GM19023 (cell line): ENCODE measurements around the gene GRID1.

Experiments used
- ATAC-seq: cut with Tn5 transposase; IDR thresholded peaks from one replicate; pipeline ENCODE4 v1.9.1; 2021; ENCODE audit warnings: mild to moderate bottlenecking, moderate library complexity; ENCODE audit not compliant: unreplicated experiment

The GRID1 gene

DNA sequence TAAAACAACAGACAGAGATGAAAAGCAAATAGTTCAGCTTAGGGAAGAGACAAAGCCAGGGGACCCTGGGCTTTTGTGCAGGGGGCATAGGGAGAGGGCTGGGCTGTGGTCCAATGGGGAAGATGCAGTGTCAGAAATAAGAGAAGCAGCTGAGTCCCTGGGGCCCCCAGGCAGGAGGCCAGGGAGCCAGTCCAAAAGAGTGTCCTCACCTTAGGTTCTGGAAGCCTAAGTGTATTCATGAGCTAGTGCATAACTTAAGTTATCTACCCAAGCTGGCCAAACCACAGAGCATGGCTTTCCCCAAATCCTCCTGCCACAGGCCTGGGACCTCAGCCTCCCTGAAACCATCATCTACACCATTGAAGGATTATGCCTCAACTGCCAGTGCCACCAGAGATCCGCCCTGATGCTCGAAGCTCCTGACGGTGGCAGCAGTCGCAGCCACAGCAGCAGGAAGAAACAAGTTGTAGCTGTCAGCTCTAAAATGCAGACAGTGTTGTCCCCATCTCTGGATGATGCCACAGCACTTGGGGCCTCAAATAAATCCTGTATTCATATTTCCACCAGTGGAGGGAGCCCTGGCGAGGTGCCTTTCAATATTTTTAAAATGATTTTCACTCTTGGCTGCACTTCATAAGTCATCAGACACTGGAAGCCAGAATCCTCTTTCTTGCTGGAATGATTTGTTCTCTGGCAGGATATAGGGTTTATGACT is 574.6 kb downstream of the GRID1 start:
- no peak for ATAC-seq

DNA sequence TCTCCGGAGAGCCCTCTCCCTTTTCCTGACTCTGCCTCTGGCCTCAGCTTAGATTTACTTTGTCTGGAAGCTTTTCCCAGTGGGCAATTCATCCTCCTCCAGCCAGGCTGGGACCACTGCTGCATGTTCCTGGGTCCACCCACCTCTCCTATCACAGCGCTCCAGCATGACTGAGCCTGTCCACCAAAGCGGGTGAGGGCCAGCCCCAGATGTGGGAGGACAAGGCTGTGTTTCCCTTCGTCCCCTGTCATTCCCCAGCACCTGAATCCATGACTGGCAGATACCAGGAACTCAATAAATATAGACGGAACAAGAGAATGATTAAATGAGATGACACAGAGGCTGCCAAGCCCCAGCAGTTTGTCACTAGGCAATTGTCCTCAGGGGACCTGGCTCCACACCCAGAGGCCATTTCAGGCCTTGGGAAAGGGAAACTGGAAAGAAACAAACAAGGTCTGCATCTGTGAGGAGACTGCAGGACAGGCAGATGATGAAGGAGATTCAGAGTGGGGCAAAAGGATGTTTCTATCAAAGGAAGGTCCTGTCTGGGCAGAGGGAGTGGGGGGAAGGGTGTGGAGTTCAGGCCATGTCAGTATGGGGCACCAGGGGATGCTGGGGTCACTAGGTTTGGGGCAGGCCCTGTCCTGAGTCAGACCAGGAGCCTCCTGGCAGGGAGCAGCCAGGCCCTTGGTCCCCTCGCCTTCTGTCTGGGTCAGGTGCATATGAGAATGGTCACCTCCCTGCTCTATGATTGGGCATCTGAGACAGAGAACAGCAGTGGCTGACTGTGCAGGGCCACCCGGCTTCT is 576.4 kb downstream of the GRID1 start:
- no peak for ATAC-seq

DNA sequence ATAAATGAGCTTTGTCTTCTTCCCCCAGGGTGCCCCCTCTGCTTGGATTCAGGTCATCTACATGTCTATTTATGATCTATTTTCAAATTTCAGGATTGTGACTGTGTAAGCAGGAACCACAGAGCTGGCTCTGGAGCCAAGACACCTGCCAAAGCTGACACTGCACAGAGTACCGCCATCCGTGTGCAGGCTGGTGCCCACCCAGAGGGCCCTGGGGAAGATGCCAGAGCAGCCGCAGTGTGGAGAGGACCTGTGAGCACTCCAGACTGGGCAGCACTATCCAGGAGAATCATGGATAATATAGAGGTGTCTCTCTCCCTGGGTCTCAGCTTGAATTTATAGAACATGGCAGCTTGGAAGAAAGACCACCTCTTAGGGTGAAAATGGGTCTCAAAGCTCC is 577.5 kb downstream of the GRID1 start:
- ATAC-seq = no peak

DNA sequence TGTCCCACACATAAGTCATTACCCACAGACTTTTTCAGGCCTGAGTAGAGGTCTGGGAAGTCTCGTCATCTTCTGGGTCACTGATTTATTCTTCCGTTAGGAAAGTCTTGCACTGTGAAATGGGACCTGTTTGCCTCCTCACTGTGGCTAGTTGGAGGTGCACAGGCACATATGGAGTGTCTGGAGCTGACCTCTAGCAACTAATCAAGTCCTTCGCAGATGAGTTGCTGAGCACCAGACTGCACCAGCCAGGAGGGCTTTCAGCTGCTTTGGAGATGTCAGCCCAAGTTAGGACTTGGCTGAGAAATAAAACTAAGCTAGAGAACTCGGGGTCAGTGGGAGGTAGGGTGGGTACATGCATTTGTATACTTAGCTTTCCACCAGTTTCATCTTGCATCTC is 578.0 kb downstream of the GRID1 start:
- no peak for ATAC-seq

DNA sequence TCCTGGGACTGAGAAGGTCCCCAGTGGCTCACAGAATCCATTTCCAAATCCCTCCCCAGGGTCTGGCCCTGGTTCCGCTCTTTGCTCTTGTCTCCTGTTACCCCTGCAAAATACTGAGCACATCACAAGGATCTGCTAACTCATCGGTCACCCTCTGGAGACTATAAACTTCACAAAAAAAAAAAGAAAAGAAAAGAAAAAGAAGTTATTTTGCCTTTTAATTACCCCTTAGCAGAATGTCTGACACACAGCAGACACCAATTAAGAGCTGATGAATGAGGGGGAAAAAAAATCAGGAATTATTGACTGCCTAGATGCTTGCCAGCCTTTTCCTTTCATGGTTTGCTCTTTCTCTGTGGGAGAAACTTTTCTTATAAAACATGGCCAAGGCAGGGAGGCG is 578.7 kb downstream of the GRID1 start:
- ATAC-seq = no peak

DNA sequence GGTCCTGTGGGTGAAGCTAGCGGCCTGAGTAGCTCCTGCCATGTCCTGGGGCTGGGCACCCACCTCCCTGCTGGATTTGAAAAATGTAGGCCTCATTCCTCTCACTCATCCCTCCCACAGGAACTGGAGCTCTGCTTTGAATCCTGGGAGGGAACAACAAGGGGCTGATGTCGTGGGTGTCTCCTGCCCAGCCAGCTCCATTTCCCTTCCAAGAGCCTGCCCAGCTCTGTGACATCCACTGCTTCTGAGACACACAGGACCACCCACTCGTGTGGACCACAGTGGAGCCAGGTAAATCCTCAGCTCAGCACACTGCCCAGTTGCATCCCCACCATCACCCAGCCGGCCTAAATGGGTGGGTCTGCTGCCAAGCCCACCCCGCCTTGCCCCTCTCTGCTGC is 579.2 kb downstream of the GRID1 start:
- no peak for ATAC-seq

DNA sequence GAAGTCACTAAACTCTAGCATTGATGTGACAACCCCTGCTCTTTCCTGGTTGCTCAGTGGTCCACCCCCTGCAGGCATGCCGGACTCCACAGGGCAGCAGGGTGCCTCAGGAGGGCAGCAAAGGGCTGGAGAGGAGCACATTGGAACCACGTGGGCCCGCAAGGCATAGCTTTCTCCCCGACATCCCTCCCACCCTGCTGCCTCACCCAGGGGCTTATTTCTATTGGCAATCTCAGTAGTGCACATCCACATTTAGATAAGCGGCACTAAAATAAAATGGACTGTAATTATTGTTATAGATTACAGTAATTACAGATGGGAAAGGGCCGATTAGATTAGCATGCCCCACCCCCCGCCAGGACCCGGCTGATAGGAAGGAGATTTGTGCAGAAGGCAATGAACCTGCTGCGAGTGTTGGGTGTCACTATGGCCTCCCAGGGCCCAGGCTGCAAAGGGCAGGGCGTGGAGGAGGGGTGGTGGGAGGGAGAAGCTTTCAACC is 580.1 kb downstream of the GRID1 start:
- no peak for ATAC-seq

DNA sequence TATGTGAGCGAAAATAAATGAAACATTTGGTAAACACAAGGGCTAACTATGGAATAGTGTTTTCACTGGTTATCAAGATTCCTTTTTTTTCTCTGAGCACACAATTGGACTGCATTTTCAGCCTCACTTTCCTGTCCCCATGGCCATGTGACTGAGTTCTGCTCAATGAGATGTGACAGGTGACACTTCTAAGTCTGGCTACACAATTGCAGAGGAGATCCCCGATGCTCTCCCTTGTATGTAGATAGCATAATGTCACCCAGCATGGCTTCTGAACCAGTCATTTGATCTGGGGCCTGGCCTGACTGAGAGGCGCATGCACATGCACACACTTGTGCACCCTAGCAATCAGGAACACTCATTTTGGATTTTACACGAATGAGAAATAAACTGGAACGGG is 581.8 kb downstream of the GRID1 start:
- no peak for ATAC-seq

DNA sequence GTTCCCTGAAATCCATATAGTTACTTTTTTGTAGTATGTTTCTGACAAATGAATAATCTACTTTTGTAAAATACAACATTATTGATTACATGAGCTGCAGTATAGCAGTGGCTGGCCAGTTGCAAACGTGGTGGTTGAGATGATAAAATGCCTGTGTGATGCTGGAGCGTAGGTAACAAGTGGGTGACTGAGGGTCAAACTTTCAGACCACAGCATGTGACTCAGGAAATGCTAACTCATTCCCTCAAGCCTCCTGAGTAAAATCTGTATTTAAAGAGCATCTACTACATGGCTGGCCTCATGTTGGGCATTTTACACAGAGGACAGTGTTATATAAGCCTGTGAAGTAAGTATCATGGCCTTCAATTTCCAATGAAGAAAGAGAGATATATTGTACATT is 585.2 kb downstream of the GRID1 start:
- ATAC-seq = no peak

DNA sequence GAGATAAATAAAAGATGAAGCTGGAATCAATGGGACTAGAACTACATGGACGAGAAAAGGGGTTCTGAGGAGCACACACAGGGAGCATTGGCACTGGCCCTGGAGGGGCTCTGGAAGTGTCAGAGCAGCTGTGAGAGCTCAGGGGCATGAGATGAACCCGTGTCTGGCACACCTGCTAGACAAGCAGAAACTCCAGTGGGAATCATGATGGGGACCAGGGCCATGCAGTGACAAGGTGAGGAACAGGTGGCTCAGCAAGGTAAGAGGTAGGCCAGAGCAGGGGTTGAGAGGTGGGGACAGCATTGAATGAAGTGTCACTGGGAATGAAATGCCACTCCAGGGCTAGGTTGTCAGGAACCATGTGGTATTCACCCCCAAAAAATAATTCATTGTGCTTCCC is 588.5 kb downstream of the GRID1 start:
- no peak for ATAC-seq

DNA sequence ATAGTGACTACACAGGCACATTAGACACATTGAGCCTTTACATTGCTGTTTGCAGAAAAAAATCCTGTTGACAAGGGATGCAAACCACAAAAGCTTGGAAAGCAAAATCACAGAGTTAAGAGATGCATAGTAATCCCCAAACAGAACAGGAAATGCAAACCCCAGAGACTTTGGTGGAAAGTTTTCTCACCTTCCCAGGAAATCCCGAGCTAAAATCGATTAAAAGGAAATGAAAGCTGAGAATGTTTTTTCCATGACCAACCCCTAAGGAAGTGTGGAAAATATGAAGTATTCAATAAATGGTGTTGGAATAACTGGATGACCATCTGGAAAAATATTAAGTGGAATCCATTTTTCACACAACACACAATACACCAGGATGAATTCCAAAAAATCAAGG is 598.7 kb downstream of the GRID1 start:
- ATAC-seq = no peak

DNA sequence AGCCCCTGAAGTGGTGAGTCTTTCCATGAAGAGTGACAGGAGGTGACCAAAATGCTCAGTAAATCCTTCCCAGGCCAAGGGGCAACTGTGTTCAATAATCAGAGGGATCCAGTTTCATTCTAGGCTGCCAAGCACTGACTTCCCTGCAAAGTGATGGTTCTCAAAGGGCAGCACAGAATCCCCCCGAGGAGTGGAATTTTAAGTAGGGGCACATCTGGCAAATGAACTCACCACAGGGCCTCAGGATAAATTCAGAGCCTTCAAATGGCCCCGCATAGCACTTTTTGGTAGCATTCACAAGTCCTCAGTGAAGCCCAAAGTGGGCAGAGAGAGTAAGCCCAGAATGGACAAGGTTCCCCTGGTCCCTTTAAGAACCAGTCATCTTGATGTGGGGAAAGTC is 602.5 kb downstream of the GRID1 start:
- ATAC-seq = no peak

DNA sequence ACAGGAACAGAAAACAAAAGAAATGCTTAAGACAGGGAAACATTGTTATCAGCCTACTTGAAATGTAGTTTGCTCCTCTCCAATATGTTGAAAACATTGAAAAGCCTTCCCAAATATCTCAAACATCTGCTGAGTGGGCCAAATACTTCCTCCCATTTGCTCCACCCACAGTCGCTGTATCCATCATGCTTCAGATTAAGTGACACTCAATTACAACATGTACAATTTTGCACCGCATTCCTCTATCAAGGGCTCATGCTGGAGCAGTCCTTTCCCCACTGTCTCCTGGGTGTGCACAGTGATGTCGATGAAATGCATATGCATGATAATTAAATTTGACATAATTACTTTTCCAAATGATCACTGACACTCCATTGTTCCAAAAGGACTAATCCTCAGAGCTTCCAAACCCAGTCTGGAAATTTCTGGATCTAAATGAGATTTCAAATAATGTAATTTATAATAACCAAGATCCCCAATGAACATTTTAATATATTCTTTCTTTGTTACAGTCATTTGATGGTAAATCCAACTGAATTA is 604.6 kb downstream of the GRID1 start:
- ATAC-seq = no peak

DNA sequence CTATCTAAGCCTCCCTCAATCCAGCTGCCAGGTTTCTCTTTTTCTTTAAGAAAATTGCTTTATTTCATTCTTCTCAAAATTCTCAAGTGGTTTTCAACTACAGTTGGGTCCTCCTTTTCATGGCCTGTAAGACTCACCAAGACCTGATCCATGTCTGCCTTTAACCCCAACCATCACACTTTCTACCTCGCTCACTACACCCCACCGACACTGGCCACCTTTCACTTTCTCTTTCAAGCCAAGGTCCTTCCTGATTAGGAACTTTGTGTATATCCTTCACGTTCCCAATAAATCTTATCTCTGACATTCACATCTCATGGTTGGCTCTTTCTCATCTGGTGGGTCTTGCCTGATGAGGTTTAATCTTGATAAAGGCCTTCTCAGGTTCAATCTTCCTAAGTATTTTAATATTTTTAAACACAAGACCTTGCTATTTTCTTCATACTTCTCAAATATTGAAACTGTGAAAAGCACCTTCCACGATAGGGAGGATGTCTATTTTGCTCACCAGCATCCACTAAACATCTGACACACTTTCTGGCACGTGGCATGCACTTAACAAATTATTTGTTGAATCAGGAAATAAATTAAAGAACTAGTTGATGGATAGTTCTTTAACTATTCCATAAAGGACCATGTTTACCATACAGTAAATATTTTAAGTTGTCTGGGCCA is 624.8 kb downstream of the GRID1 start:
- peak; percentile 85 for ATAC-seq

DNA sequence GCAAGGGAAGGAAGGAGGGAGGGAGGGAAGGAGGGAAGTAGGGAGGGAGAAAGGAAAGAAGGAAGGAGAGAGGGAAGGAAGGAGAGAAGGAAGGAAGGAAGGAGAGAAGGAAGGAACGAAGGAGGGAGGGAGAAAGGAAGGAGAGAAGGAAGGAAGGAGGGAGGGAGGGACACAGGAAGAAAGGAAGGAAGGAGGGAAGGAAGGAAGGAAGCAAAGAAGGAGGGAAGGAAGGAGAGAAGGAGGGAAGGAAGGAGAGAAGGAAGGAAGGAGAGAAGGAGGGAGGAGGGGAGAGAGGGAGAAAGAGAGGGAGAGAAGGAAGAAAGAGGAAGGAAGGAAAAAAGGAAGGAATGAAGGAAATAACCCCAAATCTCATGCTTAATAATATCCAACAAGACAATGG is 630.6 kb downstream of the GRID1 start:
- no peak for ATAC-seq

DNA sequence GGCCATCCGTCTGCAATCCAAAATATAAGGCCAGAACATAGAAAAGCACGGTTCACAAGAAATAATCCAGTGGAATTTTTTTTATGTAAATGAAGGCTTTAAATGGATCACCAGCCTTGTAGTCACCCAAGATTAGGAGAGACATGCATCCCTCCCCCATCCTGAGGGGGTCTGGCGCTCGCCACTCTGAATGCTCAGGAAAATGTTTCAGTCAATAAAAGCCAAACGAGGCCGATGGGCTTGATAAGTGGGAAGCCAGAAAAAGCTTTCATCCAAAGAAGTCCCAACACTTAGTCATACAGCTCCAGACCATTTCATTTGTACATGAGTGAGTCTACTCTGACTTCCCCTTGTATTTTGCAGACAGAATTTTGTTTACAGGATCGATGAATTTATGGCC is 631.8 kb downstream of the GRID1 start:
- ATAC-seq = no peak

DNA sequence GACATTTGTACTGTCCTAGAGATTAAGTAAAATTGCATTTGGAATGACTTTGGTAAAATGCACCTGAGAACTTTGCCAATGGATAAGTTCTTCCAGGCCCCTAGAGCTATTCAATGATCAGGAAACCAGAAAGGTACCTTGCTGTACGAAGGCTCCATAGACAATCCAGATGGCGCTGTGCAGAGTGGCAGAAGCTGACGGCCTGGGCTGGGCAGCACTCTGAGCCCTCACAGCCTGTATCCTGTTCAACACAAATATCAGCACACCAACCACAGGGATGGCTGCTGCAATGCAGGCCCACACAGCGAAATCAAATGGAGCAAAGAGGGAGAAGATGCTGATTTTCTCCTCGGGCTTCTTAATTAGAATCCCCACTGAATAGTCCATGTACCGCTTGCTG is 642.4 kb downstream of the GRID1 start:
- no peak for ATAC-seq

DNA sequence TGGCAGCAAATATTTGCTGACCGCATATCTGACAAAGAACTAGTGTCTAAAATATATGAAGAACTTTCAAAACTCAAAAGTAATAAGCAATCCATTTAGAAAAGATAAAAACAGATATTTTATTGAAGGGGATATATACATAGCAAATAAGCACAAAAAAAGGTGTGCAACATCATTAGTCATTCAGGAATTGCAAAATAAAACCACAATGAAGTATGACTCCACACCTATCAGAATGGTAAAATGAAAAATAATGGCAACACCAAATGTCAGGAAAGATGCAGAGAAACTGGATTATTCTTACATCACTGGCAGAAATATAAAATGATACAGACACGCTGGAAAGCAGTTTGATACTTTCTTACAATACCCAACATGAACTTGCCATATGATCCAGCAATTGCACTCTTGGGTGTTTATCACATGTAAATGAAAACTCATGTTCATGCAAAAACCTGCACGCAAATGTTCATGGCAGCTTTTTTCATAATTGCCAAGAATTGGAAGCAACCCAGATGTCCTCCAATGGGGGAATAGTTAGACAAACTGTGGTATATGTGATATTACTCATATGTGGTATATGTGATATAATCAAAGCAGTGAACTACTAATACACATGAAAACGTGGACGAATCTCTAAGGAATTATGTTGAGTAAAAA is 645.5 kb downstream of the GRID1 start:
- no peak for ATAC-seq

DNA sequence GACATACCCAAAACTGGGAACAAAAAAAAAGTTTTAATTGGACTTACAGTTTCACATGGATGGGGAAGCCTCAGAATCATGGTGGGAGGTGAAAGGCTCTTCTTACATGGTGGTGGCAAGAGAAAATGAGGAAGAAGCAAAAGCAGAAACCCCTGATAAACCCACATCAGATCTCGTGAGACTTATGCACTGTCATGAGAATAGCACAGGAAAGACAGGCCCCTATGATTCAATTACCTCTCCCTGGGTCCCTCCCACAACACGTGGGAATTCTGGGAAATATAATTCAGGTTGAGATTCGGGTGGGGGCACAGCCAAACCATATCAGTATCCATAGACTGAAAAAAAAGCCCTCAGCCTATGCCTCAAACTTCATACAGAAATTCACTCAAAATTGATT is 647.2 kb downstream of the GRID1 start:
- no peak for ATAC-seq

DNA sequence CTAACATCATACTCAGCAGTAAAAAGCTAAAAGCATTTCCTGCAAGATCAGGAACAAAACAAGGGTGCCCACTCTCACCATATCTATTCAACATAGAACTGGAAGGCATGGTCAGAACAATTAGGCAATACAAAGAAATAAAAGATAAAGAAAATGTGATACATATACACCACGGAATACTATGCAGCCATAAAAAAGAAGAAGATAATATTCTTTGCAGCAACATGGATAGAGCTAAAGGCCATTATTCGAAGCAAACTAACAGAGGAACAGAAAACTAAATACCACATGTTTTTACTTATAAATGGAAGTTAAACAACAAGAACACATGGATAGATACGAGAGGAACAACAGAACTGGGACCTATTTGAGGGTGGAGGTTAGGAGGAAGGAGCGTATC is 652.7 kb downstream of the GRID1 start:
- no peak for ATAC-seq

DNA sequence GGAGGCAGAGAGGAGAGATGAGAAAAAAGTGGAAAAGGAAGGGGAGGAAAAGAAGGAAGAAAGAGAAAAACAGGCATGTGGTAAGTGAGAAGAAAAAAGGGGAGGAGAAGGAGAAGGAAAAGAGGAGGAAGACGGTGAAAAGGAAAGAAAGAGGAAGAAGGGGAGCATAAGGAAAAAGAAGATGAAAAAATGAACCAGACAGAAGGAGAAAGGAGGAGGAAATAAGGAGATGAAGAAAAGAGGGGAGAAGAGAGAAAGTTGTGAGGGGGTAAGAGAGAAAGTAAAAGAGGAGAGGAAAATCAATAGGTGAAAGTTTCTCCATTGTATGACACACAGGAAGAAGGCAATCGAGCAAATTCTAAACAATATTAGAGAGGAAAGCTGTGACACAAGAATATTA is 663.8 kb downstream of the GRID1 start:
- ATAC-seq = no peak
